DMS114 treated with DMSO at 0.1 percent for 48 hours (cell line): ENCODE results near the gene MYLIP.

ENCODE experiments used
- DNase-seq: peaks from one replicate; lab custom pipeline; 2025; ENCODE audit not compliant: unreplicated experiment; lab: John Stamatoyannopoulos, UW

Gene MYLIP

GRCh38 chr6:16128759-16129622 lies at the start of gene MYLIP:
MYLIP (plus strand) TSS chr6:16129086; CDS start chr6:16129323, 237 bp downstream.
- peak; percentile 94 for DNase-seq

- no peak for DNase-seq
Observed at GRCh38 chr6:16079354-16079753, 49.5 kb upstream of the MYLIP start.

- no peak for DNase-seq
Observed at GRCh38 chr6:16080204-16080603, 48.7 kb upstream of the MYLIP start.

- DNase-seq, result no peak
Observed at GRCh38 chr6:16081326-16081725, 47.6 kb upstream of the MYLIP start.

- no peak for DNase-seq
Observed at GRCh38 chr6:16082361-16082760, 46.5 kb upstream of the MYLIP start.

- no peak for DNase-seq
Observed at GRCh38 chr6:16086965-16087364, 41.9 kb upstream of the MYLIP start.

GRCh38 chr6:16087386-16087785 lies 41.5 kb upstream of the MYLIP start:
- DNase-seq, result no peak

GRCh38 chr6:16088409-16088808 lies 40.5 kb upstream of the MYLIP start:
- DNase-seq, result no peak

GRCh38 chr6:16089232-16090062 lies 39.4 kb upstream of the MYLIP start:
- no peak for DNase-seq

GRCh38 chr6:16090452-16090851 lies 38.4 kb upstream of the MYLIP start:
- DNase-seq, result no peak

- no peak for DNase-seq
Observed at GRCh38 chr6:16090920-16091319, 38.0 kb upstream of the MYLIP start.

GRCh38 chr6:16092140-16092539 lies 36.7 kb upstream of the MYLIP start:
- no peak for DNase-seq

GRCh38 chr6:16092990-16093389 lies 35.9 kb upstream of the MYLIP start:
- no peak for DNase-seq

GRCh38 chr6:16095180-16095579 lies 33.7 kb upstream of the MYLIP start:
- no peak for DNase-seq

- no peak for DNase-seq
Observed at GRCh38 chr6:16097382-16098171, 31.3 kb upstream of the MYLIP start.

- DNase-seq, result no peak
Observed at GRCh38 chr6:16098211-16098610, 30.7 kb upstream of the MYLIP start.

GRCh38 chr6:16102208-16102607 lies 26.7 kb upstream of the MYLIP start:
- DNase-seq, result no peak

GRCh38 chr6:16103722-16104121 lies 25.2 kb upstream of the MYLIP start:
- DNase-seq, result no peak

- no peak for DNase-seq
Observed at GRCh38 chr6:16104624-16105433, 24.1 kb upstream of the MYLIP start.

- no peak for DNase-seq
Observed at GRCh38 chr6:16105854-16106253, 23.0 kb upstream of the MYLIP start.
